GM23248 (cell line): ENCODE results near the gene PIK3CB. TPM values are rescaled to one million over a fixed set of nuclear protein-coding genes. Genes with fewer than 3 reads are reported as not detected.

Experiments
- DNase-seq: peaks from one replicate; pipeline ENCODE4 v3.0.0-alpha.2; 2015
- H2AFZ ChIP-seq: fragments of 200-600 bp; sonication (generic); 2 replicates; pipeline ENCODE4 v1.6.1; 2016; ENCODE audit warnings: antibody characterized with exemption
- H3F3A ChIP-seq: fragments of 200-600 bp; sonication (generic); 2 replicates; pipeline ENCODE4 v1.6.1; 2016; ENCODE audit warnings: mild to moderate bottlenecking, antibody characterized with exemption, mixed run types; ENCODE audit not compliant: insufficient read depth
- H3K27ac ChIP-seq: fragments of 200-600 bp; sonication (generic); 2 replicates; pipeline ENCODE4 v1.5.1; 2016; ENCODE audit warnings: mild to moderate bottlenecking
- H3K27me3 ChIP-seq: fragments of 200-600 bp; sonication (generic); replicated peaks from 2 replicates; pipeline ENCODE4 v1.6.1; 2016; ENCODE audit warnings: mild to moderate bottlenecking; ENCODE audit not compliant: insufficient read depth
- H3K36me3 ChIP-seq: fragments of 200-600 bp; sonication (generic); 2 replicates; pipeline ENCODE4 v1.6.1; 2016; ENCODE audit warnings: low read depth, mild to moderate bottlenecking
- H3K4me1 ChIP-seq: fragments of 200-600 bp; sonication (generic); 2 replicates; pipeline ENCODE4 v1.6.1; 2016; ENCODE audit warnings: mild to moderate bottlenecking; ENCODE audit not compliant: insufficient read depth
- H3K4me2 ChIP-seq: fragments of 200-600 bp; sonication (generic); one replicate; pipeline ENCODE4 v1.6.1; 2016; ENCODE audit warnings: mild to moderate bottlenecking; ENCODE audit not compliant: unreplicated experiment
- H3K4me3 ChIP-seq: fragments of 200-600 bp; sonication (generic); 2 replicates; pipeline ENCODE4 v1.5.1; 2016; ENCODE audit warnings: mild to moderate bottlenecking
- H3K79me2 ChIP-seq: fragments of 200-600 bp; sonication (generic); 2 replicates; pipeline ENCODE4 v1.6.1; 2016; ENCODE audit warnings: mild to moderate bottlenecking; ENCODE audit not compliant: insufficient read depth
- H3K9ac ChIP-seq: fragments of 200-600 bp; sonication (generic); 2 replicates; pipeline ENCODE4 v1.6.1; 2016; ENCODE audit warnings: mild to moderate bottlenecking
- H3K9me2 ChIP-seq: fragments of 200-600 bp; sonication (generic); 2 replicates; pipeline ENCODE4 v1.6.1; 2016; ENCODE audit warnings: mixed run types, mild to moderate bottlenecking, moderate library complexity; ENCODE audit not compliant: insufficient read depth
- H3K9me3 ChIP-seq: fragments of 200-600 bp; sonication (generic); one replicate; pipeline ENCODE4 v1.6.1; 2017; ENCODE audit warnings: low read depth
- H4K20me1 ChIP-seq: fragments of 200-600 bp; sonication (generic); 2 replicates; pipeline ENCODE4 v1.6.0; 2016; ENCODE audit not compliant: insufficient read depth
- EZH2 ChIP-seq: fragments of 200-600 bp; sonication (generic); IDR thresholded peaks from 2 replicates; pipeline ENCODE4 v1.6.1; 2018; ENCODE audit warnings: antibody characterized with exemption, mild to moderate bottlenecking; ENCODE audit not compliant: insufficient read depth, poor library complexity, severe bottlenecking
- EZH2phosphoT487 ChIP-seq: fragments of 200-600 bp; sonication (generic); IDR thresholded peaks from 2 replicates; pipeline ENCODE4 v1.6.1; 2018; ENCODE audit warnings: antibody characterized with exemption, moderate library complexity, mild to moderate bottlenecking, low read depth; ENCODE audit not compliant: insufficient read depth
- WGBS, 2 experiments: methylation state at CpG; one replicate each; pipeline ENCODE4 v1.1.6; 2015 to 2017; ENCODE audit warnings: low lambda C conversion rate in 2 of 2, low coverage in 1 of 2; ENCODE audit errors: missing lambda C conversion rate in 2 of 2; 5-methylcytosine and 5-hydroxymethylcytosine counted together
- in situ Hi-C: fragments of 300-500 bp; cut with MboI; formaldehyde crosslinking; loops from 2 replicates; pipeline ENCODE4 v1.15.0; 2020
- polyA plus RNA-seq: library from polyadenylated mRNA; unstranded; fragments of >200 nt; fragmentation: Nextera tagmentation; extraction: Ambion mirVana; gene quantifications from 2 replicates; pipeline ENCODE4 v1.2.1, GENCODE V29; 2016
- total RNA-seq: library from RNA; depleted of rRNA; stranded (reverse); fragments of >200 nt; shearing (Covaris generic); gene quantifications from 2 replicates; pipeline ENCODE4 v1.2.3, GENCODE V29; 2014

PIK3CB gene
- total and polyA plus RNA-seq, 2 experiments from 2014 or later, result 4.8 to 6.4 TPM

GRCh38 chr3:138775254-138775595, 59.5 kb downstream of the PIK3CB start:
- H3K9me2 ChIP-seq, result no peaks in the 10 kb centered on the region
- H3K4me3 ChIP-seq, result 0 out of 2 replicates have a peak overlapping the region, but pooled peaks have one; percentile 11
- DNase-seq, result peak; percentile 15
- H3K4me1 ChIP-seq, result peaks cover 21% of the 10 kb centered on the region
- peaks cover 25% of the 10 kb centered on the region for H3F3A ChIP-seq
- H3K27ac ChIP-seq, result peak overlapping the region; percentile 66
- H3K9me3 ChIP-seq, result no peaks in the 10 kb centered on the region
- H2AFZ ChIP-seq, result no peak overlapping the region
- in situ Hi-C loops, result no loop called here
- no peaks in the 10 kb centered on the region for H3K79me2 ChIP-seq
- peak overlapping the region; percentile 29 for H3K9ac ChIP-seq
- no peaks in the 10 kb centered on the region for H3K27me3 ChIP-seq
- H3K36me3 ChIP-seq, result no peaks in the 10 kb centered on the region
- peak overlapping the region; percentile 31 for H3K4me2 ChIP-seq
- H4K20me1 ChIP-seq, result 0 out of 2 replicates have a peak, but pooled peaks cover 4% of the 10 kb centered on the region
- TF ChIP-seq EZH2 (no peak), EZH2phosphoT487 (no peak)
- 46 to 57% methylated on average over 4 of the region's 4 CpGs for WGBS, 2 experiments

GRCh38 chr3:138774529-138775253, 60.0 kb downstream of the PIK3CB start:
- Histone ChIP-seq H3K4me1 (peaks cover 21% of the 10 kb centered on the region), H3K4me2 (peak overlapping the region; percentile 34)
- TF ChIP-seq EZH2 (no peak), EZH2phosphoT487 (peak; percentile 88; the same call in 1 of the 2 replicates)

DNA sequence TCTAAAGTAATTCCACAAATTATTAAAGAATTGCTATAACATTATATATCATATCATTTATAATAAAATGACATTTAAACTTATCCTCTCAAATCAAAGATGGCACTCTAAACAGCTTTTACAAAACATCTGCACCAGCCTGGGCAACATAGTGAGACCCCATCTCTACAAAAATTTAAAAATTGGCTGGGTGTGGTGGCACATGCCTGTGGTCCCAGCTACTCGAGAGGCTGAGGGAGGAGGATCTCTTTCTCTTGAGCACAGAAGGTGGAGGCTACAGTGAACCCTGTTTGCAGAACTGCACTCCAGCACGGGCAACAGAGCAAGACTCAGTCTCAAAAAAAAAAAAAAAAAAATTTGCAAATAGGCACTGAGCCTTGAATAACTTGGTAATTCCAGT, 63.1 kb downstream of the PIK3CB start:
- Histone ChIP-seq H3F3A (peaks cover 25% of the 10 kb centered on the region), H2AFZ (no peak overlapping the region), H3K9me2 (no peaks in the 10 kb centered on the region), H3K4me2 (no peak overlapping the region), H3K4me3 (no peak overlapping the region), H3K79me2 (no peaks in the 10 kb centered on the region), H3K27me3 (no peaks in the 10 kb centered on the region), H3K9me3 (no peaks in the 10 kb centered on the region), H3K36me3 (no peaks in the 10 kb centered on the region), H3K4me1 (peaks cover 21% of the 10 kb centered on the region), H3K27ac (no peak overlapping the region), H4K20me1 (0 out of 2 replicates have a peak, but pooled peaks cover 4% of the 10 kb centered on the region), H3K9ac (no peak overlapping the region)
- in situ Hi-C loops, result no loop called here
- DNase-seq, result no peak
- 89 to 100% methylated on average over 2 of the region's 2 CpGs for WGBS, 2 experiments
- no peak for TF ChIP-seq EZH2
- no peak for TF ChIP-seq EZH2phosphoT487

More at GRCh38 chr3:138774529-138775253, 60.0 kb downstream of the PIK3CB start:
- H3K79me2 ChIP-seq, result no peaks in the 10 kb centered on the region
- DNase-seq, result peak; percentile 99
- no peaks in the 10 kb centered on the region for H3K9me3 ChIP-seq
- in situ Hi-C loops, result no loop called here
- H3K27ac ChIP-seq, result peak overlapping the region; percentile 66
- H3K9me2 ChIP-seq, result no peaks in the 10 kb centered on the region
- peak overlapping the region; percentile 11; the same call in 1 of the 2 replicates for H3K4me3 ChIP-seq
- no peaks in the 10 kb centered on the region for H3K36me3 ChIP-seq
- H2AFZ ChIP-seq, result no peak overlapping the region
- H4K20me1 ChIP-seq, result 0 out of 2 replicates have a peak, but pooled peaks cover 4% of the 10 kb centered on the region
- H3K9ac ChIP-seq, result peak overlapping the region; percentile 29
- no peaks in the 10 kb centered on the region for H3K27me3 ChIP-seq
- H3F3A ChIP-seq, result peaks cover 25% of the 10 kb centered on the region

- in situ Hi-C loops, result no loop called here
- Histone ChIP-seq H3K4me3 (no peak overlapping the region), H3K27me3 (no peaks in the 10 kb centered on the region), H3K27ac (no peak overlapping the region), H3K9ac (no peak overlapping the region), H3K9me3 (no peaks in the 10 kb centered on the region), H2AFZ (no peak overlapping the region), H4K20me1 (0 out of 2 replicates have a peak, but pooled peaks cover 4% of the 10 kb centered on the region), H3K79me2 (no peaks in the 10 kb centered on the region), H3K9me2 (no peaks in the 10 kb centered on the region), H3K4me1 (peaks cover 14% of the 10 kb centered on the region), H3K4me2 (no peak overlapping the region), H3F3A (peaks cover 17% of the 10 kb centered on the region), H3K36me3 (no peaks in the 10 kb centered on the region)
- no peak for TF ChIP-seq EZH2phosphoT487
- TF ChIP-seq EZH2, result no peak
- no peak for DNase-seq
Measured at GRCh38 chr3:138769616-138770015, 65.1 kb downstream of the PIK3CB start.
